ENCODE results near the gene MAGI1.
A peak's percentile ranks its signal among the peaks of the same experiment; 100 is the strongest.

Gene MAGI1

DNA sequence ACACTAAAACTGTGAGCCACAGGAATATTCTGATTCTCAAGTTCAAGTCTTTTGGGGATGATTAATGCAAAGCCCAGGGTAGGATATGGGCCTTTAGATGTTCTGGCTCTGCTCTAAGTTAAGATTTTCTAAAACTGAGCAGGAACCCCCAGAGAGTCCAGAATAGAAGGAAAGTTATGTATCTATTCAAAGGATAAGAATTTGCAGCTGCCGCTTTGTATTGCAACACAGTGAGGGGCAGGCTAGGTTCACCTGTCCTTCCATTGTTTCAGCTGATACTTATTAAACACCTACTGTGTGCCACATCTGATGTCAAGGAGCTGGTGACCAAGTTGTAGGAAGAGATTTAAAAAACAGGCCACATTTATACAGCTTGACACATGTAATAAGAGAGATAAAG, 290.4 kb downstream of the MAGI1 start:
- no peak for DNase-seq (ENCODE audit: low spot score)

DNA sequence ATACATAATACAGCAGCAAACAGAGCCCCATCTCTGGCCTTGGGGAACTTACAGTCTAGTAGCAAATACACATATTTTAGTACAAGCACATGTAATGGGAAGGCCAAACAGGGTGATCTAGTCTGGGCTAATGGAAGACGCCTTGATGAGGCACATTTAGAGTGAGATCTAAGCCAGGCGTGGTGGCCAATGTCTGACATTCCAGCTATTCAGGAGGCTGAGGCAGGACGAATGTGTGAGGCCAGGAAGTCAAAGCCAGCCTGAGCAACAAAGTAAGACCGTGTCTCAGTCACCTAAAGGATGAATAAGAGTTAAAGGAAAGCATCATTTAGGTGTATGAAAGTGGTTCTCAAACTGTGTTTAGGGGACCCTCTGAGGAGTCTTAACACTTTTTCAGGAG, 291.9 kb downstream of the MAGI1 start:
- DNase-seq (ENCODE audit: low spot score) = no peak

DNA sequence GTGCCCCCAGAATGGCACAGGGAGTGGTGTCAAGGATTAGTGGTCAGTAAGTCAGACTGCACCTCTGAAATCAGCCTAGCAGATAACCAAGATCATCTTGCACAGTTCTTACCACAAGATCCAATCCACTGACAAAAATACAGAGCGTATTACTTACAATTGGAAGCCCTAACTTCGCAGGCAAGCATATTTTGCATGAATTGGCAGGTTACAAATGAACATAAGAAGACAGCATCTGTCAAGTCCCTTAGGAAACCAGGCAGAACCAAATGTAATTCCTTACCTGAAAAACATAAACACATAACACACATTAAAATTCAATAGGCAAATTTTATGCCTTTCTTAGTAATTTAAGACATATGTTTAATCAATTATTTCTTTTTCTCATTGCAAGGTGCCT, 293.4 kb downstream of the MAGI1 start:
- DNase-seq (ENCODE audit: low spot score) = no peak

GRCh38 chr3:65742914-65743313, 295.8 kb downstream of the MAGI1 start:
- no peak for DNase-seq (ENCODE audit: low spot score)

DNA sequence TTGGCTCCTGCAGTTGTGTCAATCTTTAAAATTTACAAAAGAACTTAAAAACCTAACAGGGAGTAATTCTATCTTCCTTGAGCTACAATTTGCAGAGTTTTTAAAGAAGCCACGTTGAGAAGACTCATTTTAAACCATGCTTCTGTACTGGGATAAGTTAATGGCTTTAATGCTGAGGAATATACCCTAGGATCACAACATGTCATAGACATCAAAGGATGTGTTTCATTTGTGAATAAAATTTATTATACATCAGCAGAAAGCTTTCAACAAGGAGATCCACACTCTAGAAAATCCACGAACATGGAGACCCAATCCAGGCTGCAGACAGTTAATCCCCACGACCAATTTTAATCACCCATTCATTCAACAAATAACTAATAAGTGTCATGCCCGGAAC, 297.2 kb downstream of the MAGI1 start:
- no peak for DNase-seq (ENCODE audit: low spot score)

DNA sequence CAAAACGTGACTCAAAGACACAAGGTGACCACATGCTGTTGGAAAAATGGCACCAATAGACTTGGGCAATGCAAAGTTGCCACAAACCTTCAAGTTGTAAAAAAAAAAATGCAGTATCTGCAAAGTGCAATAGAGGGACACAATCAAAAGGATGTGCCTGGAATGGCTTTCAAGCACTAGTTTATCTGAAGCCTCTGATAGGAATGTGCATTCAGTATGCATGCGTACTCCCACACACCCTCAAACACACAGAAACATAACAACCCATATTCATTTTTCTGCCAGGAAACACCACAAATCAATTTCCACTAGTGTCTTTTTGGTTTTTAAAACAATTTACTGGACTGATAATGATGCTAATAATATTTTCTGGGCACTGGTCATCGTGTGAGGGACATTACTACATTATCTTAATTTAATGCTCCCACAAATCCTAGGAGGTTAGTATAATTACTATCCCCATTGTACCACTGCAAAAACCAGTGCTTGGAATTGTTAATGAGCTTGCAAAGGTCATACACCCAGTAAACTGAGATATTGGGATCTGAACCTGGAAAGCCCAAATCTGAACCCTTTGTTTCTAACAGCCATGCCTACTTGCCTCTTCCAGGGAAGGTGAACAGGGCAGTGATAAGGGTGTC, 298.7 kb downstream of the MAGI1 start:
- DNase-seq (ENCODE audit: low spot score) = no peak

DNA sequence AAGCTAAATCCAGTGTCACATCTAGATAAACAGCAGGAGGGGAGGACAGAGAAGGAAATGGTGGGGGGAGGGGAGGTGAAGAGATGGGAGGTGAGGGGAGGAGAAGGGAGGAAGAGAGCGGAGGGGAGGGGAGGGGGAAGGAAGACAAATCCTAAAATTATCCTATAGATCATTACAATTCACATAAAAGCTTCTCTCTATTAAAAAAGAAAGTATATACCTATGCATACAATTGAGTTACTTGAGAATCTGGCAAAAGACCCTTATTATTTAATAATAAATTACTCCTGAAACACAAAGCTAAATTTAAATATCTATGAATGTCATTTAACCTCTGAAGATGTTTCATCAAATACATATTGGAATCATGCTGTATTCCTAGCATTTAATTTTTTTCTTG, 303.9 kb downstream of the MAGI1 start:
- DNase-seq (ENCODE audit: low spot score) = no peak

- no peak for DNase-seq (ENCODE audit: low spot score)
Measured at GRCh38 chr3:65734382-65734781, 304.3 kb downstream of the MAGI1 start.

DNA sequence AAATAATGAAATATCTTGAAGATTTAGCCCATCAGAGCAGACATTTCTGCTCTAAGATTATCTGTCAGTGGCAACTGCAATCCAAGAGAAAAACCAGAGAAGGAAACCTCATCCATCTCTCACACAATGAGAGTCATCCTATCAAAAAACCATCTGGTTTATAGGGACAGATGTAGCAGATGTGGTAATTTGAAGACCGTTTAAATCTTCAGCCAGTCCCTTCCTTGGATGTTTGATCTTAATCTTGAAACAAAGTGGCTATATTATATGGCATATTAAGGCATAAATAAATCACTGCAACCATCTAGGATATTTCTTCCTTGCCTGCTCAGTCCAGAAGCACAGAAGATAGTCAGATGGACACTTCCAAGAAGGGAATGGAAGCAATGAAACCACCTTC, 305.3 kb downstream of the MAGI1 start:
- DNase-seq (ENCODE audit: low spot score) = no peak

- DNase-seq (ENCODE audit: low spot score) = peak; percentile 71
Measured at GRCh38 chr3:65732051-65732935, 306.4 kb downstream of the MAGI1 start.

- DNase-seq (ENCODE audit: low spot score) = no peak
Measured at GRCh38 chr3:65730449-65730848, 308.3 kb downstream of the MAGI1 start.

GRCh38 chr3:65729973-65730372, 308.7 kb downstream of the MAGI1 start:
- DNase-seq (ENCODE audit: low spot score) = no peak

- no peak for DNase-seq (ENCODE audit: low spot score)
Measured at GRCh38 chr3:65729555-65729954, 309.2 kb downstream of the MAGI1 start.

DNA sequence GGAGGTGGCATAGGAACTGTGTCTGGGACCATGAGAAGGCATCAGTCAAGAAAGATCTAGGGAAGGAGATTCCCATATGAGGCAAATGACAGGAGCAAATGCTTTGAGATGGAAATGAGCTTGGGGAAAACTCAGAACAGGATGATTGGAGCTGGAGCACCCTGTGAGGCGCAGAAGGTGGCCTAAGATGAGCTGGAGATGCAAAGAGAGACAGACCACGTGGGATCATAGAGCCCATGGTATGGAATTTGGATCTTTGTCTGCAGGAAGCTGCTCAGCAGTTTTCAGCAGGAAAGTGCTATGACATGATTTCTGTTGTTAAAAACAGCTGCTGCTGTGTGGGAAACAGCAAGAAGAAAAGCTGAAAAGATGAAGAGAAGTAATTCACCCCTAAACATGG, 310.6 kb downstream of the MAGI1 start:
- DNase-seq (ENCODE audit: low spot score) = no peak

DNA sequence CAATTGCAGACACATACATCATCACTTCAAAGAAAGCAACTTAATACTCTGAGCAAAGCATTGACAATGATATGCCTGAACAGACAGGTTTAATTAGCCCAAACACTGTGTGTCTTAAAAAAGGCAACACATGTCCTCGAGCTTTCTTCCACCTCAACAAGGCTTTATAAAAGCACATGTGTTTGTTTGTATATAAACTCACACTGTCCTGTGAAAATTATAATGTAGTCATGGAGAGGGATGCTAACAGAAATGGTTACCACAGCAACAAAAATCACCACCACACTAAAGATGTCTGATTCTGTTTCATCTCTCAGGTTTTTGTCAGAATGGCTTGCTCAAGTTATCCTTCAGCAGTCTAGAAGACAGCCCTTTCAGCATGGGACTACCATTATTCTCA, 314.7 kb downstream of the MAGI1 start:
- no peak for DNase-seq (ENCODE audit: low spot score)

- DNase-seq (ENCODE audit: low spot score) = no peak
Measured at GRCh38 chr3:65723011-65723410, 315.7 kb downstream of the MAGI1 start.

- DNase-seq (ENCODE audit: low spot score) = no peak
Measured at GRCh38 chr3:65720989-65721737, 317.6 kb downstream of the MAGI1 start.

GRCh38 chr3:65719639-65720038, 319.1 kb downstream of the MAGI1 start:
- DNase-seq (ENCODE audit: low spot score) = peak; percentile 28

DNA sequence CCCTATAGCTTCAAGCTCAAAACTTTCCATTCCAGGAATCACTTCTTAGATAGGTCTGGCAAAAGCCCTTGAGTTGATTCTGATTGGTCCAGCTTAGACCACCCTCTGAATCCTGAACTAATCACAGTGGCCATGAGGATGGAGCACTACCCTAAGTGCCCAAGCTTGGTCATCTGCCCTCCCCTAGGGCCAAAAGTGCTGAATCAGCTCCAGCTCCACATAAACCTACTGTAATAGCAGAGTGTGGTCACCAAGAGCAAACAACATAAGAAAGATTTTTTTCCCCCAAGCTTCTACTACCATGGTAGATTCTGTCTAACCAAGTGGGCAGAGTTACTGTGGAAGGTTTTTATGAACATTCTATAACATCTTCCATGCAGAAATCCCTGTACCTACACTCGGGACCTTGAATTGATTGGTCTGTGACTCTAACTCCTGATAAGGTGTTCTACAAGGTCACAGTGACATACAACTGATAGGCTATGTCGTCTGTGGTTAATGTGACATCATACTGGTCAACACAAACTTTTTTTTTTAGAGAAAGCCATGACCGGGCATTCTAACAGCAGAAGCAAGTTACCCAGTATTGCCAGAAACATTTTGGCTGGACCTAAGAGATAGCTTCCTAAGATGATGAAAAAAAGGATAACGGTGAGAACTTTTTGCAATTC, 320.9 kb downstream of the MAGI1 start:
- no peak for DNase-seq (ENCODE audit: low spot score)

DNA sequence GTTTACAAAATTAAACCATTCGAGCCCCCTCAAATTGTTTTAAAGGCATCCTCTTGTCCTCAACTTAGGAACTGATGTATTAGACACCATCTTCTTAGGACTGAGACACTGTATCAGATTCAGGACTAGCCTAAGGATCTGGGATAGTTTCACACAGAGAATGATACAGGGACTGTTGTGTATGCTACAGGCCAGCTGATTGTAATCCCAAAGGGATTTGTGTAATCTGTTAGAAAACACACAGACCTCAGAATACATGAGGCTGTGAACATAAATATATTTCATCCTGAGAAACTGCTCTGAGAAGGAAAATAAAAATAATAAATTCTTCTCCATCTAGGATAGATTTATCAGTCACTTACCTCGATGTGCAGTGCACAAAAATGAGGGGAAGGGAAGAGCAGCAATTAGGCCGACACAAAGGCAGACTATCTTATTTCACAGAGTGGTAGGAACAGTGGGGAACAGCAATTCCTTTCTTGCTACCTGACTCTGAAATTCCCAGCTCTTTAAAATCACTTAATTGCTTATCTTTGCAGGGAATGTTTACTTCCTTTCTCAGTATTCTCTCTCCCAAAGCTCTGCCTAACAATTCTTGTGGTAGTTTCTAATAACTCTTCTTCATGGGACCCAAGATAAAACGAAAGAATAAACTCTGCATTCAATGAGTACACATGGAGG, 322.5 kb downstream of the MAGI1 start:
- no peak for DNase-seq (ENCODE audit: low spot score)

GRCh38 chr3:65714134-65714533, 324.6 kb downstream of the MAGI1 start:
- peak; percentile 58 for DNase-seq (ENCODE audit: low spot score)

- DNase-seq (ENCODE audit: low spot score) = peak; percentile 55
Measured at GRCh38 chr3:65713016-65713415, 325.7 kb downstream of the MAGI1 start.

Measured in kidney tubule cell (primary cell).